ENCODE data around the gene CENATAC. TPM values are rescaled to one million over a fixed set of nuclear protein-coding genes. Genes with fewer than 3 reads are reported as not detected.
"Not testable (repeated sequence)": the region's sequence is repeated elsewhere in the genome, so short reads cannot be mapped to it uniquely, and the experiment has no call there.

Gene CENATAC
- total and polyA plus RNA-seq, 4 donors = 6.0 to 33.6 (median 13.2) TPM

GRCh38 chr11:119015054-119015611, 17.2 kb downstream of the CENATAC start:
- DNase-seq (ENCODE audit: low spot score) = no peak
- H3K9ac ChIP-seq (ENCODE audit: low read depth in 1 of 2, low read length in 2 of 2) = no peak overlapping the region
- no peak overlapping the region for H3K4me3 ChIP-seq (ENCODE audit: low read depth in 1 of 3, low read length in 3 of 3)
- TF ChIP-seq CTCF (IDR thresholded peaks at IDR 0.05; ENCODE audit: low read depth, low read length, missing input control) = no peak
- TF ChIP-seq ATF3 (IDR thresholded peaks at IDR 0.05) = no peak
- TF ChIP-seq FOXA1 (IDR thresholded peaks at IDR 0.05) = no peak
- no peak for TF ChIP-seq JUND (IDR thresholded peaks at IDR 0.05)
- TF ChIP-seq GABPA (IDR thresholded peaks at IDR 0.05 in 1 of 2, conservative IDR thresholded peaks at IDR 0.05 in 1 of 2) = no peak
- TF ChIP-seq HNF4G (IDR thresholded peaks at IDR 0.05) = no peak
- TF ChIP-seq HNF4A (conservative IDR thresholded peaks at IDR 0.05) = no peak
- peak; percentile 11 to 32 for TF ChIP-seq RAD21 (IDR thresholded peaks at IDR 0.05)
- no peak for TF ChIP-seq EGR1 (IDR thresholded peaks at IDR 0.05; ENCODE audit: low read depth in 2 of 2)
- TF ChIP-seq SP1 (IDR thresholded peaks at IDR 0.05) = no peak
- no peak for TF ChIP-seq MAX (IDR thresholded peaks at IDR 0.05)
- TF ChIP-seq RXRA (IDR thresholded peaks at IDR 0.05) = no peak
- TF ChIP-seq NR2F2 (IDR thresholded peaks at IDR 0.05) = no peak
- peak; percentile 61 for TF ChIP-seq YY1 (IDR thresholded peaks at IDR 0.05)
- no peak for TF ChIP-seq FOXA2 (IDR thresholded peaks at IDR 0.05)
- TF ChIP-seq ZBTB33 (IDR thresholded peaks at IDR 0.05) = no peak
- no peak for TF ChIP-seq TAF1 (conservative IDR thresholded peaks at IDR 0.05)
- WGBS = 44% methylated on average over 8 of the region's 8 CpGs
- H3K36me3 ChIP-seq (ENCODE audit: control insufficient read depth in 4 of 4, insufficient read depth in 3 of 4, low read depth in 1 of 4, low read length in 3 of 4) = peaks cover 6 to 40% (median 31%) of the 10 kb centered on the region in 4 donors
- H3K9me3 ChIP-seq (ENCODE audit: control insufficient read depth in 4 of 4, low read length in 3 of 4) = no peaks in the 10 kb centered on the region
- H3K4me1 ChIP-seq (ENCODE audit: control insufficient read depth in 4 of 4, insufficient read depth in 4 of 4, low read length in 3 of 4) = peaks cover 5 to 24% (median 19%) of the 10 kb centered on the region in 4 donors
- H3K27ac ChIP-seq (ENCODE audit: low read depth in 1 of 2, low read length in 2 of 2) = no peak overlapping the region
- no peaks in the 10 kb centered on the region for H3K27me3 ChIP-seq (ENCODE audit: control insufficient read depth in 4 of 4, insufficient read depth in 4 of 4, low read length in 3 of 4)

- Histone ChIP-seq H3K9ac (ENCODE audit: low read depth in 1 of 2, low read length in 2 of 2) (peak overlapping the region in 1 of 2 donors; percentile 98), H3K9me3 (ENCODE audit: control insufficient read depth in 4 of 4, low read length in 3 of 4) (no peaks in the 10 kb centered on the region), H3K27me3 (ENCODE audit: control insufficient read depth in 4 of 4, insufficient read depth in 4 of 4, low read length in 3 of 4) (no peaks in the 10 kb centered on the region), H3K4me1 (ENCODE audit: control insufficient read depth in 4 of 4, insufficient read depth in 4 of 4, low read length in 3 of 4) (peaks cover 3 to 30% (median 24%) of the 10 kb centered on the region in 4 donors), H3K36me3 (ENCODE audit: control insufficient read depth in 4 of 4, insufficient read depth in 3 of 4, low read depth in 1 of 4, low read length in 3 of 4) (peaks cover 4 to 39% (median 29%) of the 10 kb centered on the region in 4 donors), H3K4me3 (ENCODE audit: low read depth in 1 of 3, low read length in 3 of 3) (no peak overlapping the region), H3K27ac (ENCODE audit: low read depth in 1 of 2, low read length in 2 of 2) (no peak overlapping the region)
- 76% methylated on average over 14 of the region's 14 CpGs for WGBS
- no peak for TF ChIP-seq RAD21 (IDR thresholded peaks at IDR 0.05)
- TF ChIP-seq REST (IDR thresholded peaks at IDR 0.05) = no peak
- no peak for TF ChIP-seq HNF4A (conservative IDR thresholded peaks at IDR 0.05)
- TF ChIP-seq JUND (IDR thresholded peaks at IDR 0.05) = no peak
- DNase-seq (ENCODE audit: low spot score) = no peak
Observed at GRCh38 chr11:119016216-119017009, 18.5 kb downstream of the CENATAC start.

GRCh38 chr11:119017377-119017776, 19.4 kb downstream of the CENATAC start:
- H3K9me3 ChIP-seq (ENCODE audit: control insufficient read depth in 4 of 4, low read length in 3 of 4); H3K27me3 ChIP-seq (ENCODE audit: control insufficient read depth in 4 of 4, insufficient read depth in 4 of 4, low read length in 3 of 4); DNase-seq (ENCODE audit: low spot score): not testable (repeated sequence)
- Histone ChIP-seq H3K4me3 (ENCODE audit: low read depth in 1 of 3, low read length in 3 of 3) (peak overlapping the region; percentile 73 to 98 (median 92)), H3K36me3 (ENCODE audit: control insufficient read depth in 4 of 4, insufficient read depth in 3 of 4, low read depth in 1 of 4, low read length in 3 of 4) (peaks cover 4 to 33% (median 25%) of the 10 kb centered on the region in 4 donors), H3K27ac (ENCODE audit: low read depth in 1 of 2, low read length in 2 of 2) (peak overlapping the region; percentile 98 to 99), H3K9ac (ENCODE audit: low read depth in 1 of 2, low read length in 2 of 2) (peak overlapping the region; percentile 98 to 100), H3K4me1 (ENCODE audit: control insufficient read depth in 4 of 4, insufficient read depth in 4 of 4, low read length in 3 of 4) (peaks cover 8 to 39% (median 33%) of the 10 kb centered on the region in 4 donors)
- WGBS = 3% methylated on average over 10 of the region's 10 CpGs

All from liver (tissue), 9 donors.